Stimulated activated naive B cell treated with anti-CD40 and anti-IgM and Interleukin-4, amounts not matched to agents 10 μg/mL and 1 μg/mL and 100 μg/mL, for 72 hours (primary cell): ENCODE results near the gene LPP.
A peak's percentile ranks its signal among the peaks of the same experiment; 100 is the strongest.

ENCODE experiments used
- ATAC-seq, 2 donors: fragments of 150-1000 bp; cut with Tn5 transposase; replicated peaks; 2 replicates each; pipeline ENCODE4 v1.10.0; 2021; ENCODE audit warnings: moderate library complexity in 1 of 2
- DNase-seq: peaks from one replicate; pipeline ENCODE4 v3.0.0; 2021
- H3K27ac Mint-ChIP-seq: one replicate; pipeline ENCODE4 v1.8.0; 2022; ENCODE audit warnings: mild to moderate bottlenecking, mixed read lengths
- H3K27me3 Mint-ChIP-seq, 2 donors: one replicate each; pipeline ENCODE4 v1.8.0; 2022; ENCODE audit warnings: mixed read lengths in 2 of 2
- H3K36me3 Mint-ChIP-seq, 2 donors: one replicate each; pipeline ENCODE4 v1.8.0; 2022; ENCODE audit warnings: mixed read lengths in 2 of 2, mild to moderate bottlenecking in 1 of 2
- H3K4me1 Mint-ChIP-seq, 2 donors: one replicate each; pipeline ENCODE4 v1.8.0; 2022; ENCODE audit warnings: mixed read lengths in 2 of 2, mild to moderate bottlenecking in 1 of 2
- H3K4me3 Mint-ChIP-seq, 2 donors: one replicate each; pipeline ENCODE4 v1.8.0; 2022; ENCODE audit warnings: mild to moderate bottlenecking in 2 of 2, mixed read lengths in 2 of 2, moderate library complexity in 1 of 2
- H3K9me3 Mint-ChIP-seq, 2 donors: one replicate each; pipeline ENCODE4 v1.8.0; 2022; ENCODE audit warnings: mixed read lengths in 2 of 2, mild to moderate bottlenecking in 1 of 2

LPP gene

GRCh38 chr3:188516515-188516914 is 362.6 kb downstream of the LPP start:
- Mint-ChIP-seq H3K36me3 (peaks cover 8 to 13% of the 10 kb centered on the region in 2 donors), H3K27ac (no peak overlapping the region), H3K4me3 (no peak overlapping the region), H3K9me3 (peaks cover 0 to 5% of the 10 kb centered on the region in 2 donors), H3K4me1 (peaks cover 12 to 22% of the 10 kb centered on the region in 2 donors), H3K27me3 (no peaks in the 10 kb centered on the region)
- ATAC-seq = no peak
- no peak for DNase-seq

- peaks cover 12 to 14% of the 10 kb centered on the region in 2 donors for H3K4me1 Mint-ChIP-seq
- peaks cover 0 to 5% of the 10 kb centered on the region in 2 donors for H3K9me3 Mint-ChIP-seq
- H3K36me3 Mint-ChIP-seq = peaks cover 6 to 8% of the 10 kb centered on the region in 2 donors
- no peak for ATAC-seq
- H3K27ac Mint-ChIP-seq = no peak overlapping the region
- H3K4me3 Mint-ChIP-seq = no peak overlapping the region
- no peaks in the 10 kb centered on the region for H3K27me3 Mint-ChIP-seq
- no peak for DNase-seq
Observed at GRCh38 chr3:188518416-188518815, 364.5 kb downstream of the LPP start.

- H3K36me3 Mint-ChIP-seq = peaks cover 6 to 11% of the 10 kb centered on the region in 2 donors
- H3K9me3 Mint-ChIP-seq = peaks cover 0 to 5% of the 10 kb centered on the region in 2 donors
- DNase-seq = no peak
- H3K4me3 Mint-ChIP-seq = no peak overlapping the region
- peaks cover 12 to 19% of the 10 kb centered on the region in 2 donors for H3K4me1 Mint-ChIP-seq
- ATAC-seq = no peak
- no peak overlapping the region for H3K27ac Mint-ChIP-seq
- no peaks in the 10 kb centered on the region for H3K27me3 Mint-ChIP-seq
Observed at GRCh38 chr3:188518835-188519452, 365.0 kb downstream of the LPP start.

GRCh38 chr3:188520466-188520865 is 366.5 kb downstream of the LPP start:
- Mint-ChIP-seq H3K36me3 (peaks cover 14 to 23% of the 10 kb centered on the region in 2 donors), H3K4me1 (peaks cover 9 to 26% of the 10 kb centered on the region in 2 donors), H3K4me3 (no peak overlapping the region), H3K27ac (no peak overlapping the region), H3K27me3 (no peaks in the 10 kb centered on the region), H3K9me3 (peaks cover 0 to 3% of the 10 kb centered on the region in 2 donors)
- no peak for DNase-seq
- ATAC-seq = no peak

GRCh38 chr3:188522115-188522514 is 368.2 kb downstream of the LPP start:
- Mint-ChIP-seq H3K27me3 (no peaks in the 10 kb centered on the region), H3K9me3 (peaks cover 0 to 3% of the 10 kb centered on the region in 2 donors), H3K4me1 (peaks cover 17 to 40% of the 10 kb centered on the region in 2 donors), H3K36me3 (peaks cover 29 to 36% of the 10 kb centered on the region in 2 donors), H3K27ac (no peak overlapping the region), H3K4me3 (no peak overlapping the region)
- DNase-seq (no peak), ATAC-seq (no peak)

GRCh38 chr3:188523291-188523690 is 369.3 kb downstream of the LPP start:
- H3K36me3 Mint-ChIP-seq = peaks cover 29 to 36% of the 10 kb centered on the region in 2 donors
- H3K27me3 Mint-ChIP-seq = no peaks in the 10 kb centered on the region
- DNase-seq (no peak), ATAC-seq (no peak)
- no peak overlapping the region for H3K27ac Mint-ChIP-seq
- no peak overlapping the region for H3K4me3 Mint-ChIP-seq
- H3K4me1 Mint-ChIP-seq = peaks cover 17 to 36% of the 10 kb centered on the region in 2 donors
- no peaks in the 10 kb centered on the region for H3K9me3 Mint-ChIP-seq

- Mint-ChIP-seq H3K27ac (no peak overlapping the region), H3K36me3 (peaks cover 29 to 36% of the 10 kb centered on the region in 2 donors), H3K4me1 (peaks cover 17 to 36% of the 10 kb centered on the region in 2 donors), H3K27me3 (no peaks in the 10 kb centered on the region), H3K9me3 (no peaks in the 10 kb centered on the region), H3K4me3 (no peak overlapping the region)
- ATAC-seq (no peak), DNase-seq (no peak)
Observed at GRCh38 chr3:188524052-188524451, 370.1 kb downstream of the LPP start.

- Mint-ChIP-seq H3K36me3 (peaks cover 31 to 40% of the 10 kb centered on the region in 2 donors), H3K27ac (peak overlapping the region; percentile 39), H3K27me3 (no peaks in the 10 kb centered on the region), H3K4me3 (no peak overlapping the region), H3K9me3 (no peaks in the 10 kb centered on the region), H3K4me1 (peaks cover 9 to 26% of the 10 kb centered on the region in 2 donors)
- DNase-seq (no peak), ATAC-seq (peak in 1 of 2 donors; percentile 42)
Observed at GRCh38 chr3:188526057-188526456, 372.1 kb downstream of the LPP start.

GRCh38 chr3:188527389-188527788 is 373.4 kb downstream of the LPP start:
- no peak overlapping the region for H3K4me3 Mint-ChIP-seq
- no peaks in the 10 kb centered on the region for H3K9me3 Mint-ChIP-seq
- H3K27me3 Mint-ChIP-seq = no peaks in the 10 kb centered on the region
- H3K4me1 Mint-ChIP-seq = peaks cover 9 to 26% of the 10 kb centered on the region in 2 donors
- no peak overlapping the region for H3K27ac Mint-ChIP-seq
- DNase-seq (no peak), ATAC-seq (no peak)
- peaks cover 32 to 40% of the 10 kb centered on the region in 2 donors for H3K36me3 Mint-ChIP-seq

- ATAC-seq (no peak), DNase-seq (no peak)
- peaks cover 32 to 40% of the 10 kb centered on the region in 2 donors for H3K36me3 Mint-ChIP-seq
- H3K27ac Mint-ChIP-seq = no peak overlapping the region
- peaks cover 10 to 31% of the 10 kb centered on the region in 2 donors for H3K4me1 Mint-ChIP-seq
- no peak overlapping the region for H3K4me3 Mint-ChIP-seq
- H3K27me3 Mint-ChIP-seq = no peaks in the 10 kb centered on the region
- H3K9me3 Mint-ChIP-seq = no peaks in the 10 kb centered on the region
Observed at GRCh38 chr3:188528396-188528795, 374.4 kb downstream of the LPP start.

- Mint-ChIP-seq H3K36me3 (peaks cover 32 to 34% of the 10 kb centered on the region in 2 donors), H3K27me3 (no peaks in the 10 kb centered on the region)
Observed at GRCh38 chr3:188529228-188529627, 375.3 kb downstream of the LPP start.

GRCh38 chr3:188530226-188530625 is 376.3 kb downstream of the LPP start:
- DNase-seq (no peak), ATAC-seq (no peak)
- Mint-ChIP-seq H3K27ac (no peak overlapping the region), H3K4me1 (peaks cover 10 to 31% of the 10 kb centered on the region in 2 donors), H3K27me3 (no peaks in the 10 kb centered on the region), H3K9me3 (no peaks in the 10 kb centered on the region), H3K4me3 (no peak overlapping the region), H3K36me3 (peaks cover 26 to 27% of the 10 kb centered on the region in 2 donors)

More at GRCh38 chr3:188529228-188529627, 375.3 kb downstream of the LPP start:
- Mint-ChIP-seq H3K4me3 (no peak overlapping the region), H3K4me1 (peaks cover 10 to 31% of the 10 kb centered on the region in 2 donors), H3K9me3 (no peaks in the 10 kb centered on the region), H3K27ac (no peak overlapping the region)
- DNase-seq (no peak), ATAC-seq (no peak)

GRCh38 chr3:188531210-188531609 is 377.3 kb downstream of the LPP start:
- DNase-seq (no peak), ATAC-seq (no peak)
- Mint-ChIP-seq H3K9me3 (no peaks in the 10 kb centered on the region), H3K27me3 (no peaks in the 10 kb centered on the region), H3K27ac (no peak overlapping the region), H3K4me3 (no peak overlapping the region), H3K4me1 (peaks cover 5 to 22% of the 10 kb centered on the region in 2 donors), H3K36me3 (peaks cover 16 to 19% of the 10 kb centered on the region in 2 donors)

- no peak for ATAC-seq
- no peak overlapping the region for H3K27ac Mint-ChIP-seq
- DNase-seq = no peak
- peaks cover 1 to 28% of the 10 kb centered on the region in 2 donors for H3K4me1 Mint-ChIP-seq
- H3K9me3 Mint-ChIP-seq = peaks cover 0 to 2% of the 10 kb centered on the region in 2 donors
- H3K4me3 Mint-ChIP-seq = no peak overlapping the region
- H3K27me3 Mint-ChIP-seq = no peaks in the 10 kb centered on the region
- peaks cover 10 to 15% of the 10 kb centered on the region in 2 donors for H3K36me3 Mint-ChIP-seq
Observed at GRCh38 chr3:188533172-188533571, 379.2 kb downstream of the LPP start.

- peaks cover 10 to 17% of the 10 kb centered on the region in 2 donors for H3K36me3 Mint-ChIP-seq
- H3K9me3 Mint-ChIP-seq = peaks cover 0 to 2% of the 10 kb centered on the region in 2 donors
- H3K4me3 Mint-ChIP-seq = no peak overlapping the region
- peaks cover 1 to 29% of the 10 kb centered on the region in 2 donors for H3K4me1 Mint-ChIP-seq
- no peak overlapping the region for H3K27ac Mint-ChIP-seq
- no peak for ATAC-seq
- no peaks in the 10 kb centered on the region for H3K27me3 Mint-ChIP-seq
- no peak for DNase-seq
Observed at GRCh38 chr3:188533612-188534357, 379.8 kb downstream of the LPP start.
